GM18907 (cell line): ENCODE results near the gene C2orf81.
"Not testable (repeated sequence)": the region's sequence is repeated elsewhere in the genome, so short reads cannot be mapped to it uniquely, and the experiment has no call there.

Source experiments
- ATAC-seq: cut with Tn5 transposase; IDR thresholded peaks from one replicate; pipeline ENCODE4 v1.9.1; 2021; ENCODE audit warnings: mild to moderate bottlenecking, moderate library complexity; ENCODE audit not compliant: unreplicated experiment

C2orf81 gene

DNA sequence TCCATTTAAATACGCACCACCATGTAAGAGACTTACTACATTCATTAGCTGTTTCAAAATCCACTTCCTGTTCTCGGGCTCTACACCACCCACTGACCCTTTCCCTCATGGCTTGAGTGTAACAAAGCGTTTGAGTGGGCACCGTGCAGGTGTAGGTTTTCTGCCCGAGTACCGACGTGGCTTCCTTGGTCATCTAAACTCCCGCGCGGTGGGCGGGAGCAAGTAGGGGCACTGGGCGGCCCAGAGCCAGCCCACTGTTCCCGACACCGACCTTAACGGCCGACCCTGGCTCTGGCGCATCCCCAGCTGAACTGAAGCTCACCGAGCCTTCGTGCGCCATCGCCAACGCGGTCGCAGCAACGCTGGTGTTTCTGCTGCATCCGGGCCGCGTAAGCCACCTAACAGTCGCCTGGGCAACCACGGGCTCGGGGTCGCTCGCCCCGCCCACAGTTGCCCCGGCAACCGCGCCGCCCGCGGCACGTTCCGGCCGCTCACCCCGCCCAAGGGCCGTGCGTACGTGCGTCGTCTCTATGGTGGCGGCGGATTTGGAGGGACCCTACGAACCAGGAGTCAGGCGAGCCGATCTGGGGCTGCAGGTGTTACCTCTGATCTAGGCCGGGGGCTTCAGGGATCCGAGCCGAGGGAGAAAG, at the start of gene C2orf81, which contains the start of gene WDR54:
TSS of gene C2orf81 (minus strand) at position 399 of the 650 bp plus-strand sequence. CDS start at position 340, 59 bp downstream.
TSS of gene WDR54 (plus strand) at position 510 of the 650 bp plus-strand sequence. CDS start 424 bp downstream, outside the sequence.
- peak; percentile 92 for ATAC-seq

DNA sequence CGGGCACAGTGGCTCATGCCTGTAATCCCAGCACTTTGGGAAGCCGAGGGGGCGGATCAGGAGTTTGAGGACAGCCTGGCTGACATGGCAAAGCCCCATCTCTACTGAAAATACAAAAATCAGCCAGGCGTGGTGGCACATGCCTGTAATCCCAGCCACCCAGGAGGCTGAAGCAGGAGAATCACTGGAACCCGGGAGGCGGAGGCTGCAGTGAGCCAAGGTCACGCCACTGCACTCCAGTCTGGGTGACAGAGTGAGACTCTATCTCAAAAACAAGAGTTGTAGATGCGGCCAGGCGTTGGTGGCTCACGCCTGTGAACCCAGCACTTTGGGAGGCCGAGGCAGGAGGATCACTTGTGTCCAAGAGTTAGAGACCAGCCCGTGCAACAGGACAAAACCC, 49.3 kb upstream of the C2orf81 start:
- not testable (repeated sequence) for ATAC-seq

DNA sequence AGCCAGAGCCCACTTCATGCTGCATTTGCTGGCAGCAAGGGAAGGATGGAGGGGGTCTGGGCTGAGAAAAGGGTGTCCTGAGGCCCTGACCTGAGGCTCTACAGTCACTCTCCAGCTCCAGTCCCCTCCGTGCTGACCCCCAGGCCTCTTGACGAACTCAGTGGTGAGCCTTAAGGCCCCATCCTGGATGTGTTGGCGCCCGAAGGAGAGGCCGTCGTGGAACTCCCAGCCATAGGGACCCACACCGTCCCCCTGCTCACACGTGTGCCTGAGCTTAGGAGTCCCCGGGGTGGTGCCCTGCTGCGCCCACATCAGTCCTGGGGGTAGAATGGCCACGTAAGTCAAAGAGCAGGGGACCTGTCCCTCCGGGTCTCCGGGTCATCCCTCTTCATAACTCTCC, 43.0 kb upstream of the C2orf81 start:
- ATAC-seq = no peak

DNA sequence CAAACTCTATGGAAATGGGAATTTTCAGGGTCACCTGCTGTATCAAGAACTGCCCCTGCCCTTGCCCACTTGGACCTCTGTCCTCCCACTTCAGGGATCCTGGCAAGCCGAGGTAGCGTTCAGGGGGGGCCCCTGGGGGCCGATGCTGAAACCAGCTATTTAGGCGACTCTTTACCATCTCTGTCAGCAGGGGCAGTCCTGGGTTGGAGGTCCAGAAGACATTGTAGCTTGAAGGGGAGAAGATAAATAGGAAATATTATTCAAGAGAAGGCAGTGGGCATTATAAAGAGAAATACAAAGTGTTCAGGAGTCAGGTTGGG, 41.3 kb upstream of the C2orf81 start:
- ATAC-seq = no peak

DNA sequence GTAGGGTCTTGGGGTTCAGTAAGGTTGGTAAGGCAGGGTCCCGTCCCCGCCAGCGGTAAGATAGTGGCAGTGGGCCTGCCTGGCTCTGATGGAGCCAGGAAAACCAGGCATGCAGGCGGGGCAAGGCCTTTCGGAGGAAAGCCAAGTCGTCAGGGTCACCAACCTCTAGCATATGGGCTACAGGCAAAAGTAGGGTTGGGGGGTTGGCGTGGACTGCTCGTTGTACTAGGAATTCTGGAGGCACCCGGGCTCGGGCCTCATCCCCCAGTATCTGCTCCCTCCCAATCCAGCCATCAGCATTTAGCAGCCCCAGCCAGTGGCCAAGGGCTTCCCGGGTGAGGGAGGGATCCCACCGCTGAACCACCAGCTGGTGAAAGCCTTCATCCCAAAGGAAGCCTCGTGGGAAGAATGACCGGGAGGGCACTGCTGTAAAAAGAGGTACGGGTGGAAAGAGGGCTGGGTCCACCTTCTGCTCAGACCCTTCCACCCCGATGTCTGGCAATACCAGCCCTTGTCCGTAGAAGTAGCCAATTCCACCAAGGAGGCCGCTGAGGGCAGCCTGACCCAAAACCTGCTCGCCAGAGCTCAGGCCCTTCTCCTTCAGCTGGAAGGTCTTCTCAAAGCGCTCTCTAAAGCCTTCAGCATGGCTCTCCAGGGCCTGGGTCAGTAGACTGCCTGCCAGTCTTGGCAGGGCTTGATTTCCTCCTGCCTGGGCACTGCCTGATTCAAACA, 40.8 kb upstream of the C2orf81 start:
- no peak for ATAC-seq

DNA sequence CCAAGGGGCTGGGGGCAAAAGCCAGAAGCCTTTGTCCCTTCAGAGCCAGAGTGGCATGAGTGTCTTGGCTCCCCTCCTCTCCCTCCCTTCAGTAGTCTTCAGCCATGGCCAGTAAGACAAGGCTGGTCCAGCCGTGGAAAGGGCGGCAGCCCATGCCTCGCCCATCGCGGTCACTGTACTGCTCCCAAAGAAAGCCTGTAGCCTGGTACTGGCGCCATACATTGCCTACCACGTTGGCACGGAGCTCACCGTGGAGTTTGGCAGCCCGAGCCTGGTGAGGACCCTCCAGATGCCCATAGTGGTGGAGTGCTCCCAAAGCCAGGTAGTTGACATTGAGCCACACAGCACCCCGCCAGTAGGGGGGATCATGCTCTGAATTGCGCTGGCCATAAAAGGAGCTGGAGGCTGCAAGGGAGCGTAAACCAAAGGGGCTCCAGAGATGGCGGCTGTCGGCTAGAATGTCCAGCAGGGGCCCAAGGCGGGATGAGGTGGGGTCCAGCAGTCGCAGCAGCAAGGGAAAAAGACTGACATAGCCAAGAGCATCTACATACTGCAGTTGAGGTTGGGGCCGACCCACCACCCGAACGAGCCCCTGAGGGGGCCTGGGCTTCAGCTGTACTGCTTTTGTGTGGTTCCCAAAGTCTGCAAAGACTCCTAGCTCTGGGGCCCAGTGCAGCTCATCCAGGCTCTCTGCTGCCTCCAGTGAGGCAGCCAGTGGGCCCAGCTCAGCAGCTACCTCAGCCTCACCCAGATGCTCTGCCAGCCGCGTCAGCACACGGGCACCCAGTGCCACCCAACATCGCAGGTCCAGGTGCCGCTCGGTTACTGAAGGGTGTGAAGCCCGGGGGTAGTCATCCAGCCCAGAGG, 40.0 kb upstream of the C2orf81 start:
- ATAC-seq = no peak

DNA sequence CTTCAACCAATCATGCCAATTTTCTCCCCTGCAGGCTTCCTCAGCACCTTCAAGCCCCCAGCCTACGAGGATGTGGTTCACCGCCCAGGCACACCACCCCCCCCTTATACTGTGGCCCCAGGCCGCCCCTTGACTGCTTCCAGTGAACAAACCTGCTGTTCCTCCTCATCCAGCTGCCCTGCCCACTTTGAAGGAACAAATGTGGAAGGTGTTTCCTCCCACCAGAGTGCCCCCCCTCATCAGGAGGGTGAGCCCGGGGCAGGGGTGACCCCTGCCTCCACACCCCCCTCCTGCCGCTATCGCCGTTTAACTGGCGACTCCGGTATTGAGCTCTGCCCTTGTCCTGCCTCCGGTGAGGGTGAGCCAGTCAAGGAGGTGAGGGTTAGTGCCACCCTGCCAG, 38.8 kb upstream of the C2orf81 start:
- ATAC-seq = not testable (repeated sequence)

DNA sequence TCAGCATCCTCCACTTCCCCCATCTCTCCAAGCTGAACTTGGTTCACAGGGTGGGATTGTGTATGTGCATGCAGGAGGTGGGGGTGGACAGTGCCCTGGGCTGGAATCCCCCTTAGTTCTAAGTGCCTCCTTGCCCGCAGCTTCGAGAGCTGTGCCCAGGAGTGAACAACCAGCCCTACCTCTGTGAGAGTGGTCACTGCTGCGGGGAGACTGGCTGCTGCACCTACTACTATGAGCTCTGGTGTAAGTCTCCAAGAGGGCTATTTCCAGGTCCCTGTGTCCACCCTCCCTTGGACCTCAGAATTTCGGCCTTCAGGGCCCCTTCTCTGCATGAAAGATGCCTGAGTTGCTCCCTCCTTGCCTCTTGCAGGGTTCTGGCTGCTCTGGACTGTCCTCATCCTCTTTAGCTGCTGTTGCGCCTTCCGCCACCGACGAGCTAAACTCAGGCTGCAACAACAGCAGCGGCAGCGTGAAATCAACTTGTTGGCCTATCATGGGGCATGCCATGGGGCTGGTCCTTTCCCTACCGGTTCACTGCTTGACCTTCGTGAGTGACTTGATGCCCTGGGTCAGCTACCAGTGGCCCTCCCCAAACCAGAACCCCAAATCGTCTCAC, 38.2 kb upstream of the C2orf81 start:
- ATAC-seq = not testable (repeated sequence)

DNA sequence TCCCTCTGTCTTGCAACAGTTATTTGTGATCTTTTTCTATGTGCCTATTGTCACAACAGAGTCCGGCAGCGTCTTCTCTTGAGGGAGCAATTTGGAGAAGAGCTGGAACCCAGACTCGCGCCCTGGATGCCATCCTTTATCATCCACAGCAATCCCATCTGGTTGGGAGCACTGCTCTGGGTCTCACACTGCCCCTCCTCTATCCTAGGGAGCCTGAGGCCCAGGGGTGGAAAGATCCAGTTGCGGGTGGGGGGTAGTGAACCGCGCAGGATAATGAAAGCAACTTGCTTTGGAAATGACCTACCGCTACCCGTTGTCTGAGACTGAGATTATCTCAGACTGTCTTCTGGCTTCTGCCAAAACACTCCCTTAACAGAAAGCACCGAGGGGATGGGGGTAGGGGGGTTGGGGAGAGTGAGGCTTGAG, 37.5 kb upstream of the C2orf81 start:
- ATAC-seq = no peak

DNA sequence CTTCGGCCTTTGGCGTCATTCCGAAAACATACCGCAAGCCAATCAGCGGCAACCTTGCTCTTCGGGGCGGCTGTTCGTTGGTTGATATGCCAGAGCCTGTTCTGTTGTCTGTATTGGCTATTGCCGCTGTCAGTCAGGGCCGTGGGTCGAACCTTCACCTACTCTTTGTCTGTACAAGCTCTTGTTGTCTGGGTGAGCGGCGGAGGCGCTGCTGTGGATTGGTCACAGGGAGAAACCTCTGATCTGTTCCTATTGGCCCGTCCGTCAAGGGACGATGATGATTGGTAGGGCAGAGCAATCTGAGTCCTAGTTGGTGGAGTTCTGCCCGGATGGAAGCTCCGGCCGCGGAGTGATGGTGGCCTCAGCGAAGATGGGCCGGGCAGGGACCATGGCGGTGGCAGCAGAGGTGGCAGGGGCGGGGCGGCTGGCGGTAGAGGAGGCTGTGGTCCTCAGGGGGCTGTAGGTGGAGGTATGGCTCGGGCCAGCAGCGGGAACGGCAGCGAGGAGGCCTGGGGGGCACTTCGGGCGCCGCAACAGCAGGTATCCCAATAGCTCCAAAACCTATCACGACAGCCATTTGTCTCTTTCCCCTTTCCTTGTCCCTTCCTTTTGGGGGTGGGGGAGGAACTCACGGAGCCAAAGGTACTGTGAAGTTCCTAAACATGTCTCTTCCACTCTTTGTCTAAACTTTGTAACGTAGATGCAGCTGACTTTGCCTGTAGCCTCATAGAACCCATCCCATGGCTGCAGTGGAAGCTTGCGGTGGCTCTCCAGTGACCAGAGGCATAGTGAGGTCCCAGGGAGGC, 36.9 kb upstream of the C2orf81 start, which contains the start of gene WBP1:
TSS of gene WBP1 (plus strand) at position 307 of the 806 bp plus-strand sequence. CDS start at position 472, 165 bp downstream.
- peak; percentile 85 for ATAC-seq

DNA sequence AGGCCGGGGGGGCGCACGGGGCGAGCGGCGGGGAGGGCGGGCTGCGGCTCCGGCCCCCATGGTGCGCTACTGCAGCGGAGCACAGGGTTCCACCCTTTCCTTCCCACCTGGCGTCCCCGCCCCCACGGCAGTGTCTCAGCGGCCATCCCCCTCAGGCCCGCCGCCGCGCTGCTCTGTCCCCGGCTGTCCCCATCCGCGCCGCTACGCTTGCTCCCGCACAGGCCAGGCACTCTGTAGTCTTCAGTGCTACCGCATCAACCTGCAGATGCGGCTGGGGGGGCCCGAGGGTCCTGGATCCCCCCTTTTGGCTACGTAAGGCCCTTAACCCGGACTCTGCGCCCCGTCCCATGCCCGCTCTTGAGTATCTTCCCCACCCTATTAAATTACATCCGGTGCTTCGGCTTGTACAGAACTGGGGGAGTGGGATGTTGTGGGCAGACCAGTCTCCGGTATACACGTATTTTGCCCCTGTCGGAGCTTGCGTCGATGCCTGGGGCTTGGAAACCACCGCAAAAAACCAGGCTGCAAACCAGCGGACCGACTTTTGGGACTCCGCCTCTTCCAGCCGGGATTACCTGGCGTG, 36.2 kb upstream of the C2orf81 start:
- peak; percentile 38 for ATAC-seq

DNA sequence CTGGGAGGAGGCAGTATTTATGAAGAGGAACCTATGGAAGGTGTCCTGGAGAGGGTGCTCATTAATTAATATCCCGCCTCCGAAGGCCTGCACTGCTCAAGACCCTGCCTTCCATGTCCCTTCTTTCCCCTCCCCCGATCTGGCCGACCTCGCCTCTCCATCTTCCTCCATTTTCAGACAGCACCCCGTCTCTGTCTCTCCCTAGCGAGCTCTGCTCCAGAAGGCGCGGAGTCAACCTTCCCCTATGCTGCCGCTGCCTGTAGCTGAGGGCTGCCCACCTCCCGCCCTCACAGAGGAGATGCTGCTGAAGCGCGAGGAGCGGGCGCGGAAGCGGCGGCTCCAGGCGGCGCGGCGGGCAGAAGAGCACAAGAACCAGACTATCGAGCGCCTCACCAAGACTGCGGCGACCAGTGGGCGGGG, 35.7 kb upstream of the C2orf81 start:
- ATAC-seq = no peak

DNA sequence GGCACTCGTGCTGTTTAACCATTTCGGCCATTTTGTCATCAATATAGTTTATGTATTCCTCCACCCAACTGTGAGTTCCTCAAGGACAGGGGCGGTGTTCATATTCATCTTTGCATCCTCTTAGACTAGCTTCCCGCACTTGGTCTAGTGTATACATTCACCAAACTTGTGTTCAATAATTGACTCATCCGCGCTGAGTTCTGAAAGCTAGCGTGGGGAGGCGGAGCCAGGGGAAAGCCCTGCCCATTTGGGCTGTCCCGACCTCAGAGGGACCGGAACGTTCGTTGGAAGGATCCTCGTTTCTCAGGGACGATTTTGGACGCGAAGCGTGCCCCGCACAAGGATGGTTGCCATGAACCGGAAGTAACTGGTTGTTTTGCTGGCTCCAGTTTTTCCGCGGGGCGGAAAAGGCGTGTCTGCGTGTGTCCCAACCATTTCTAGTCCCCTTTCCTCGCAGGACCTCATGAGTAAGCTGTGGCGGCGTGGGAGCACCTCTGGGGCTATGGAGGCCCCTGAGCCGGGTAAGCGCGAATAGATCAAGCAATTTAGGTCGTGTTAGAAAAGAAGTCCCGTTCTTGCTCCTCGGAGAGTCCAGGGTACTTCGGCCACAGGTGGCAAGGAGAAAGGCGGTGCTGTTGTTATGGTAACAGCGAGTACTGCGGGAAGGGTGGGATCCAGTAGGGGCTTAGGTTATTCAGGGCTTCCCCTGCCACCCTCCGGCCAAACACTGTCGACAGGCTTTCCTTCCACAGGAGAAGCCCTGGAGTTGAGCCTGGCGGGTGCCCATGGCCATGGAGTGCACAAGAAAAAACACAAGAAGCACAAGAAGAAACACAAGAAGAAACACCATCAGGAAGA, 33.5 kb upstream of the C2orf81 start, which contains the start of gene INO80B:
TSS of gene INO80B (plus strand) at position 434 of the 858 bp plus-strand sequence. CDS start at position 464, 30 bp downstream.
- ATAC-seq = peak; percentile 47

DNA sequence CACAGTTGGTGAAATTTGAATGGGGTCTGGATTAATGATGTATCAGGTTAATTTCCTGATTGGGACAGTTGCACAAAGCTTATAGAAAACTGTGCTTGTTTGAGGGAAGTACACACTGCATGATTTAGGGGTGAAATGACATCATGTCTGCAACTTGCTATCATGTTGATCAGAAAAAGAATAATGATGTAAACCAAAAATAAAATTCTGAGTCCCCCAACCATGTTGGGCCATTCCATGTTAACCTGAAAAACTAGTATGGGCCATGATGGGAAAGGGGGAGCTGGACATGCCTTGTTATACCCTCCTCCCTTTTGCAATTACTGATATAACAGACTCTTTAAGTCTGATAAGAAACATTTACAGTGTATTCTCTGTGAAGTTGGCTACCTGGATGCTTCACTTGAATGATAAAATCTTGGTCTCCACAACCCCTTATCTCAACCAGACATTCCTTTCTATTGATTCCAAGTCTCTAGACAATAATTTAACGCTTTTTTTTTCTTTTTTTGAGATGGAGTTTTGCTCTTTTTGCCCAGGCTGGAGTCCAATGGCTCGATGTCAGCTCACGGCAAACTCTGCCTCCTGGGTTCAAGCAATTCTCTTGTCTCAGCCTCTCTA, 29.3 kb upstream of the C2orf81 start:
- no peak for ATAC-seq

DNA sequence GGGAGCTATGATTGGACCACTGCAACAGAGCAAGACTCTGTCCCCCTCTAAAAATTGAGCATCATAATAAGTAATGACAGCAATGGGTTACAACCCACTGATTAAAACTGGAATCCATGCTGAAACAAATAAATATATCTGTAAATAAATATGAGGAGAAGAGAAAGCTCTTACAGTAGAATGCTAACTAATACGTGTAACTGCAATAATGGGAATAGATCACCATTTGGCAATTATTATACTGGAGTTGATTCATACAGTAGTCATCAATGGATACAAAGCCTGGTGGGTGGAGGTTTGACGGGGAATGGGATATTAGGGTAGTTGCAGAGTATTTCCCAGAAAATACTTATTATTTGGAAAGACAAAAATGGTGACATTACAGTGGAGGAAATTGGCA, 27.4 kb upstream of the C2orf81 start:
- ATAC-seq = no peak

DNA sequence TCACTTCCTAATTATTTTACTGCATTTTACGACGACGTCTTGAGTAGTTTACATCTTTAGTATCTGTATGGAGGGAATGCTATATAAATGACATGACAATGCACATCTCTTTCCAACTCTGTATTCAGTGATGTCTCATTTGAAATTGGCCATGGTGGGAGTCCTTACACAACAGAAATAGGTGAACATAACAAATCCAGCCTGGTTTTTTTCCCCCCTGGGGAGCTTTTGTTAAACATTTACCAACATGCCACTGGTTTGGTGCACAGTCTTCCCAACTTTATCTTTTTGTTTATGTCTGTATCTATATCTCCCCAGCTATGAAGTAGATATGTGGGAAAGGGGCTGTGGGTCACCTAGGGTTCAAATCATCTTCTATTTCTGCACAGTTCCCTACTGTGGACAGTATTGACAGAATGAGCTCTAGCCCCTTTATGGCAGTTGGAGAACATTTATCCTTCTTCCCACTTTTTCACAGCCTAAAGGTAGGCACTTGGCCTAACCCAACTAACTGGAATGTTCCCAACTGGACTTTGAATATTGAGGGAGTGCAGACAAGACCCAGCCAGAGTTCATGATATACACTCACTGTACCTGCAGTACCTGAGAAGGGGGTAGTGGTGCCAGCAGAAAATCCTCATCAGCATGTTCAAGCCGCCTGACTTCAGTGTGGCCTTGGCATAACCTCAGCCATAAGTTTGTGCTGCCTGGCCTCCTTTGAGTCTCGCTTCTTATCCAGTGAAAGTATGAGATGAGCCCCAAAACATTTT, 26.0 kb upstream of the C2orf81 start:
- no peak for ATAC-seq
